Adrenal gland (tissue), 5 donors: ENCODE results near the gene KLF11.

ENCODE experiments used
- POLR2A ChIP-seq, 2 donors: fragments of 450-650 bp; IDR thresholded peaks; one replicate each; pipeline ENCODE4 v1.6.1; 2017; ENCODE audit warnings: antibody characterized with exemption in 2 of 2, mild to moderate bottlenecking in 2 of 2, moderate library complexity in 1 of 2
- TF ChIP-seq, protein P1 (sequence below), 6 experiments: fragments of 450-650 bp in 4 of 6; fragments of 200-600 bp in 2 of 6; sonication (generic) in 1 of 6; IDR thresholded peaks; 1 replicate in 5 of 6; 2 replicates in 1 of 6; pipeline versions ENCODE4 v1.5.1 to v1.8.0; 2016 to 2021; ENCODE audit warnings: antibody characterized with exemption in 6 of 6, mild to moderate bottlenecking in 2 of 6, moderate library complexity in 1 of 6
- donor health status: DM: no; HTN: no; CAD: no.

DNA sequence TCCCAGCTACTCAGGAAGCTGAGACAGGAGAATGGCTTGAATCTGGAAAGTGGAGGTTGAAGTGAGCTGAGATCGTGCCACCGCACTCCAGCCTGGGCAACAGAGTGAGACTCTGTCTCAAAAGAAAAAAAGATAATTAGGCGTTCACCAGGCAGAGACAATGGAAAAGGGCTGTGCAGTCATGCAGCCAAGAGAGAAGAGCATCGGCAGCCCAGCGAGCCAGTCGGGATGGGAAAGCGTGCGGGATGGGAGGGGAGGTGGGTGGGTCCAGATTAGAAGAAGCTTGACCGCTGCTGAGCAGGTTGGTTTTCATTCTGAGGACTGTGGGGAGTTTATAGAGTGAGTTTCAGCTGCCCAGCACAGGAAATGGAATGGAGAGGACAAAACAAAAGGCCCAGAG lies 51.8 kb downstream of the KLF11 start:
- no peak for TF ChIP-seq POLR2A (IDR thresholded peaks at IDR 0.05)
- TF ChIP-seq, protein P1, sequence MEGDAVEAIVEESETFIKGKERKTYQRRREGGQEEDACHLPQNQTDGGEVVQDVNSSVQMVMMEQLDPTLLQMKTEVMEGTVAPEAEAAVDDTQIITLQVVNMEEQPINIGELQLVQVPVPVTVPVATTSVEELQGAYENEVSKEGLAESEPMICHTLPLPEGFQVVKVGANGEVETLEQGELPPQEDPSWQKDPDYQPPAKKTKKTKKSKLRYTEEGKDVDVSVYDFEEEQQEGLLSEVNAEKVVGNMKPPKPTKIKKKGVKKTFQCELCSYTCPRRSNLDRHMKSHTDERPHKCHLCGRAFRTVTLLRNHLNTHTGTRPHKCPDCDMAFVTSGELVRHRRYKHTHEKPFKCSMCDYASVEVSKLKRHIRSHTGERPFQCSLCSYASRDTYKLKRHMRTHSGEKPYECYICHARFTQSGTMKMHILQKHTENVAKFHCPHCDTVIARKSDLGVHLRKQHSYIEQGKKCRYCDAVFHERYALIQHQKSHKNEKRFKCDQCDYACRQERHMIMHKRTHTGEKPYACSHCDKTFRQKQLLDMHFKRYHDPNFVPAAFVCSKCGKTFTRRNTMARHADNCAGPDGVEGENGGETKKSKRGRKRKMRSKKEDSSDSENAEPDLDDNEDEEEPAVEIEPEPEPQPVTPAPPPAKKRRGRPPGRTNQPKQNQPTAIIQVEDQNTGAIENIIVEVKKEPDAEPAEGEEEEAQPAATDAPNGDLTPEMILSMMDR (IDR thresholded peaks at IDR 0.05), result no peak
